ENCODE results near the gene IFT43.

DNA sequence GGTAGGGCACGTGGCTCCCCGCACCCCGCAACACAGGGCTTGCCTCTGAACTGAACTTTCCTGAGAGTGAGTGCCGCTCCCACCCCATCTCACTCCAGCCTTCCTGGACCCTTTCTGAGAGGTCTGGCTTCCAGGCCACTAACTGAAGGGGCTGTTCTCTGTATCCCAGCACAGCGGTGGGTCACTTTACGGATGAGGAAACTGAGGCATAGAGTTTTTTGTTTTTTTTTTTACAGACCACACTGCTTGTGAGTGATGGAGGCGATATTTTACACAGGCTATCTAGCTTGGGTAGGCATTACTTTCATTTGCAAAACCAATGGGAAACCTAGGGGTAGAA lies 2.6 kb upstream of the IFT43 start:
- TF ChIP-seq, protein P1, sequence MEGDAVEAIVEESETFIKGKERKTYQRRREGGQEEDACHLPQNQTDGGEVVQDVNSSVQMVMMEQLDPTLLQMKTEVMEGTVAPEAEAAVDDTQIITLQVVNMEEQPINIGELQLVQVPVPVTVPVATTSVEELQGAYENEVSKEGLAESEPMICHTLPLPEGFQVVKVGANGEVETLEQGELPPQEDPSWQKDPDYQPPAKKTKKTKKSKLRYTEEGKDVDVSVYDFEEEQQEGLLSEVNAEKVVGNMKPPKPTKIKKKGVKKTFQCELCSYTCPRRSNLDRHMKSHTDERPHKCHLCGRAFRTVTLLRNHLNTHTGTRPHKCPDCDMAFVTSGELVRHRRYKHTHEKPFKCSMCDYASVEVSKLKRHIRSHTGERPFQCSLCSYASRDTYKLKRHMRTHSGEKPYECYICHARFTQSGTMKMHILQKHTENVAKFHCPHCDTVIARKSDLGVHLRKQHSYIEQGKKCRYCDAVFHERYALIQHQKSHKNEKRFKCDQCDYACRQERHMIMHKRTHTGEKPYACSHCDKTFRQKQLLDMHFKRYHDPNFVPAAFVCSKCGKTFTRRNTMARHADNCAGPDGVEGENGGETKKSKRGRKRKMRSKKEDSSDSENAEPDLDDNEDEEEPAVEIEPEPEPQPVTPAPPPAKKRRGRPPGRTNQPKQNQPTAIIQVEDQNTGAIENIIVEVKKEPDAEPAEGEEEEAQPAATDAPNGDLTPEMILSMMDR (conservative IDR thresholded peaks at IDR 0.05 in 1 of 2, IDR thresholded peaks at IDR 0.05 in 1 of 2; ENCODE audit: low read depth in 1 of 2, low read length in 2 of 2): no peak
- no peak for TF ChIP-seq EZH2 (IDR thresholded peaks at IDR 0.05; ENCODE audit: low read length, missing control alignments)

All from fibroblast of lung (primary cell).